Trophoblast cell (in vitro differentiated cells and primary cell): Measurements from ENCODE around the gene AVPR1B.

Experiments used
- DNase-seq, 2 donors: peaks; one replicate each; pipeline ENCODE4 v3.0.0-alpha.2; 2016
- H2AFZ ChIP-seq: 2 replicates; pipeline ENCODE4 v1.6.1; 2013; ENCODE audit warnings: low read length, moderate library complexity, mild to moderate bottlenecking; ENCODE audit not compliant: insufficient read depth, poor library complexity
- H2AK5ac ChIP-seq: 2 replicates; pipeline ENCODE4 v1.6.1; 2013; ENCODE audit warnings: mild to moderate bottlenecking, low read length
- H2BK120ac ChIP-seq: 2 replicates; pipeline ENCODE4 v1.6.1; 2013; ENCODE audit warnings: low read length, mild to moderate bottlenecking, moderate library complexity; ENCODE audit not compliant: insufficient read depth, poor library complexity
- H2BK12ac ChIP-seq: 2 replicates; pipeline ENCODE4 v1.6.1; 2013; ENCODE audit warnings: mild to moderate bottlenecking, low read length, moderate library complexity
- H2BK5ac ChIP-seq: 2 replicates; pipeline ENCODE4 v1.6.1; 2013; ENCODE audit warnings: low read length, low read depth, moderate library complexity, mild to moderate bottlenecking; ENCODE audit not compliant: poor library complexity
- H3K14ac ChIP-seq: 2 replicates; pipeline ENCODE4 v1.6.1; 2013; ENCODE audit warnings: mild to moderate bottlenecking, low read length
- H3K18ac ChIP-seq: 2 replicates; pipeline ENCODE4 v1.6.1; 2013; ENCODE audit warnings: mild to moderate bottlenecking, low read length
- H3K23ac ChIP-seq: 2 replicates; pipeline ENCODE4 v1.6.1; 2013; ENCODE audit warnings: low read length
- H3K27ac ChIP-seq: 2 replicates; pipeline ENCODE4 v1.5.1; 2013; ENCODE audit warnings: low read depth, mild to moderate bottlenecking, inconsistent platforms, low read length, moderate library complexity
- H3K27me3 ChIP-seq: 2 replicates; pipeline ENCODE4 v1.6.1; 2013; ENCODE audit warnings: inconsistent platforms, mild to moderate bottlenecking, low read length, moderate library complexity; ENCODE audit not compliant: insufficient read depth
- H3K36me3 ChIP-seq, 2 experiments: 1 replicate in 1 of 2; 2 replicates in 1 of 2; pipeline ENCODE4 v1.6.1; 2013; ENCODE audit warnings: low read length in 2 of 2, mild to moderate bottlenecking in 2 of 2, moderate library complexity in 1 of 2; ENCODE audit not compliant: insufficient read depth in 2 of 2, control insufficient read depth in 1 of 2
- H3K4ac ChIP-seq: 2 replicates; pipeline ENCODE4 v1.6.1; 2013; ENCODE audit warnings: low read depth, mild to moderate bottlenecking, low read length, moderate library complexity
- H3K4me1 ChIP-seq, 2 experiments: 1 replicate in 1 of 2; 2 replicates in 1 of 2; pipeline ENCODE4 v1.6.1; 2013; ENCODE audit warnings: low read length in 2 of 2, mild to moderate bottlenecking in 2 of 2, moderate library complexity in 1 of 2; ENCODE audit not compliant: insufficient read depth in 2 of 2, control insufficient read depth in 1 of 2
- H3K4me2 ChIP-seq: 2 replicates; pipeline ENCODE4 v1.6.1; 2013; ENCODE audit warnings: inconsistent platforms, mild to moderate bottlenecking, low read length, moderate library complexity
- H3K4me3 ChIP-seq: 2 replicates; pipeline ENCODE4 v1.5.1; 2013; ENCODE audit warnings: mild to moderate bottlenecking, low read depth, low read length, inconsistent platforms
- H3K79me1 ChIP-seq: one replicate; pipeline ENCODE4 v1.6.1; 2013; ENCODE audit warnings: low read length
- H3K79me2 ChIP-seq: 2 replicates; pipeline ENCODE4 v1.6.1; 2013; ENCODE audit warnings: low read length, mild to moderate bottlenecking; ENCODE audit not compliant: control insufficient read depth, insufficient read depth, poor library complexity
- H3K9ac ChIP-seq: 2 replicates; pipeline ENCODE4 v1.6.1; 2013; ENCODE audit warnings: mild to moderate bottlenecking, low read length
- H3K9me3 ChIP-seq: 2 replicates; pipeline ENCODE4 v1.6.1; 2013; ENCODE audit warnings: low read depth, mild to moderate bottlenecking, control low read depth, inconsistent platforms, low read length; ENCODE audit not compliant: insufficient read depth
- H4K12ac ChIP-seq: 2 replicates; pipeline ENCODE4 v1.6.1; 2013; ENCODE audit warnings: low read depth, mild to moderate bottlenecking, low read length, moderate library complexity
- H4K8ac ChIP-seq: 2 replicates; pipeline ENCODE4 v1.6.1; 2013; ENCODE audit warnings: low read depth, mild to moderate bottlenecking, low read length, moderate library complexity
- H4K91ac ChIP-seq: one replicate; pipeline ENCODE4 v1.6.1; 2013; ENCODE audit warnings: low read depth, mild to moderate bottlenecking, low read length, moderate library complexity
- WGBS: extraction: QIAGEN DNeasy Blood & Tissue Kit; methylation state at CpG from one replicate; pipeline ENCODE4 v1.1.7; 2013; ENCODE audit warnings: missing lambda C conversion rate; ENCODE audit not compliant: insufficient read length, insufficient coverage; ENCODE audit errors: extremely low coverage; 5-methylcytosine and 5-hydroxymethylcytosine counted together

AVPR1B gene

GRCh38 chr1:206111271-206111927, 5.8 kb downstream of the AVPR1B start:
- Histone ChIP-seq H3K4ac (no peak overlapping the region), H3K36me3 (no peaks in the 10 kb centered on the region), H3K18ac (no peak overlapping the region), H3K9me3 (peaks cover 1% of the 10 kb centered on the region), H3K23ac (no peak overlapping the region), H4K12ac (no peak overlapping the region), H3K79me2 (no peaks in the 10 kb centered on the region), H3K79me1 (no peaks in the 10 kb centered on the region), H3K27me3 (peaks cover 4% of the 10 kb centered on the region), H3K4me3 (no peak overlapping the region), H3K27ac (no peak overlapping the region), H2BK12ac (no peak overlapping the region), H2AFZ (no peak overlapping the region), H3K9ac (no peak overlapping the region), H4K91ac (no peak overlapping the region), H3K4me1 (peaks cover under 1% of the 10 kb centered on the region in 2 experiments), H3K14ac (no peak overlapping the region), H4K8ac (no peak overlapping the region), H2BK5ac (no peak overlapping the region), H3K4me2 (no peak overlapping the region), H2BK120ac (no peak overlapping the region), H2AK5ac (no peak overlapping the region)
- WGBS: no CpG with 5 or more reads among the region's 6 CpGs
- DNase-seq: peak; percentile 53 to 74

- no peak overlapping the region for H2AFZ ChIP-seq
- H4K8ac ChIP-seq: no peak overlapping the region
- no peak overlapping the region for H3K18ac ChIP-seq
- WGBS: no CpG with 5 or more reads among the region's 3 CpGs
- no peak overlapping the region for H3K14ac ChIP-seq
- no peaks in the 10 kb centered on the region for H3K27me3 ChIP-seq
- no peak overlapping the region for H3K4me2 ChIP-seq
- no peak overlapping the region for H2BK5ac ChIP-seq
- H2BK12ac ChIP-seq: no peak overlapping the region
- H3K4me1 ChIP-seq: peaks cover 3 to 4% of the 10 kb centered on the region in 2 experiments
- H3K9me3 ChIP-seq: no peaks in the 10 kb centered on the region
- no peak overlapping the region for H2AK5ac ChIP-seq
- no peaks in the 10 kb centered on the region for H3K36me3 ChIP-seq
- no peak overlapping the region for H3K4ac ChIP-seq
- H3K9ac ChIP-seq: no peak overlapping the region
- no peak overlapping the region for H2BK120ac ChIP-seq
- no peak for DNase-seq
- H3K27ac ChIP-seq: no peak overlapping the region
- H3K79me2 ChIP-seq: no peaks in the 10 kb centered on the region
- H4K12ac ChIP-seq: no peak overlapping the region
- H3K4me3 ChIP-seq: no peak overlapping the region
- H4K91ac ChIP-seq: no peak overlapping the region
- no peak overlapping the region for H3K23ac ChIP-seq
- no peaks in the 10 kb centered on the region for H3K79me1 ChIP-seq
Measured at GRCh38 chr1:206110820-206111219, 6.4 kb downstream of the AVPR1B start.

GRCh38 chr1:206110161-206110560, 7.0 kb downstream of the AVPR1B start:
- H3K36me3 ChIP-seq: no peaks in the 10 kb centered on the region
- no CpG with 5 or more reads among the region's 15 CpGs for WGBS
- no peak overlapping the region for H3K9ac ChIP-seq
- no peak overlapping the region for H3K14ac ChIP-seq
- H3K4ac ChIP-seq: no peak overlapping the region
- no peaks in the 10 kb centered on the region for H3K79me2 ChIP-seq
- no peaks in the 10 kb centered on the region for H3K79me1 ChIP-seq
- no peak for DNase-seq
- no peak overlapping the region for H3K23ac ChIP-seq
- no peak overlapping the region for H4K8ac ChIP-seq
- no peak overlapping the region for H3K18ac ChIP-seq
- H3K4me3 ChIP-seq: no peak overlapping the region
- no peak overlapping the region for H2AK5ac ChIP-seq
- H2BK5ac ChIP-seq: no peak overlapping the region
- no peak overlapping the region for H4K91ac ChIP-seq
- no peak overlapping the region for H4K12ac ChIP-seq
- no peaks in the 10 kb centered on the region for H3K27me3 ChIP-seq
- H3K4me2 ChIP-seq: no peak overlapping the region
- H2AFZ ChIP-seq: no peak overlapping the region
- no peak overlapping the region for H2BK12ac ChIP-seq
- no peak overlapping the region for H3K27ac ChIP-seq
- peaks cover 4 to 6% of the 10 kb centered on the region in 2 experiments for H3K4me1 ChIP-seq
- H3K9me3 ChIP-seq: no peaks in the 10 kb centered on the region
- no peak overlapping the region for H2BK120ac ChIP-seq

GRCh38 chr1:206109718-206110117, 7.5 kb downstream of the AVPR1B start:
- Histone ChIP-seq H4K8ac (no peak overlapping the region), H3K14ac (no peak overlapping the region), H3K4me3 (no peak overlapping the region), H3K4me2 (no peak overlapping the region), H4K91ac (no peak overlapping the region), H3K79me1 (no peaks in the 10 kb centered on the region), H3K9ac (no peak overlapping the region), H3K36me3 (no peaks in the 10 kb centered on the region), H4K12ac (no peak overlapping the region), H2BK120ac (no peak overlapping the region), H3K9me3 (no peaks in the 10 kb centered on the region), H3K4ac (no peak overlapping the region), H3K79me2 (no peaks in the 10 kb centered on the region), H2BK5ac (no peak overlapping the region), H3K18ac (no peak overlapping the region), H2AFZ (no peak overlapping the region), H3K4me1 (peaks cover 4 to 10% of the 10 kb centered on the region in 2 experiments), H3K27ac (no peak overlapping the region), H2BK12ac (no peak overlapping the region), H3K23ac (no peak overlapping the region), H2AK5ac (no peak overlapping the region), H3K27me3 (no peaks in the 10 kb centered on the region)
- no peak for DNase-seq
- WGBS: no CpG with 5 or more reads among the region's 4 CpGs
